H1 (cell line): ENCODE data around the gene HOXC13. TPM values are rescaled to one million over a fixed set of nuclear protein-coding genes. Genes with fewer than 3 reads are reported as not detected.
A peak's percentile ranks its signal among the peaks of the same experiment; 100 is the strongest.

Experiments used
- CTCF ChIA-PET: fragments of 300-600 bp; sonication (Branson Sonifier 250); formaldehyde crosslinking; loops from one replicate; lab custom pipeline; 2021; ENCODE audit not compliant: partially characterized antibody; lab: Charles Lee
- POLR2A ChIA-PET: fragments of 300-600 bp; sonication (Branson Sonifier 250); formaldehyde crosslinking; loops from one replicate; lab custom pipeline; 2021; ENCODE audit warnings: inconsistent platforms; ENCODE audit not compliant: partially characterized antibody; lab: Charles Lee
- DNase-seq, 2 experiments: peaks; one replicate each; pipeline versions ENCODE4 v3.0.0 to v3.0.0-alpha.2; 2010 to 2022; ENCODE audit warnings: low spot score in 2 of 2, low read depth in 1 of 2, mixed read lengths in 1 of 2
- FAIRE-seq: peaks from 2 replicates; lab custom pipeline; 2011; peaks lifted over from hg19 to GRCh38; lab: Jason Lieb, UNC
- H2AFZ ChIP-seq: 2 replicates; pipeline ENCODE4 v1.8.1; 2012; ENCODE audit warnings: low read length, inconsistent platforms
- H2AK5ac ChIP-seq: 2 replicates; pipeline ENCODE4 v1.6.1; 2013; ENCODE audit warnings: low read depth, low read length
- H2BK120ac ChIP-seq: replicated peaks from 2 replicates; pipeline ENCODE3; 2013; ENCODE audit warnings: low read depth, low read length, inconsistent platforms
- H2BK12ac ChIP-seq: 2 replicates; pipeline ENCODE4 v1.6.1; 2013; ENCODE audit warnings: low read depth, low read length
- H2BK15ac ChIP-seq: 2 replicates; pipeline ENCODE4 v1.6.1; 2013; ENCODE audit warnings: low read length
- H2BK20ac ChIP-seq: 2 replicates; pipeline ENCODE4 v1.6.1; 2013; ENCODE audit warnings: low read length
- H2BK5ac ChIP-seq: 2 replicates; pipeline ENCODE4 v1.6.1; 2013; ENCODE audit warnings: low read depth, low read length
- H3K14ac ChIP-seq: 2 replicates; pipeline ENCODE4 v1.6.1; 2013; ENCODE audit warnings: inconsistent platforms; ENCODE audit not compliant: insufficient read length
- H3K18ac ChIP-seq: 2 replicates; pipeline ENCODE4 v1.6.1; 2013; ENCODE audit warnings: low read length; ENCODE audit errors: extremely low read depth
- H3K23ac ChIP-seq: 2 replicates; pipeline ENCODE4 v1.6.1; 2013; ENCODE audit warnings: inconsistent platforms; ENCODE audit not compliant: insufficient read length
- H3K23me2 ChIP-seq: 2 replicates; pipeline ENCODE4 v1.6.1; 2013; ENCODE audit warnings: low read depth, low read length
- H3K27ac ChIP-seq: 2 replicates; pipeline ENCODE4 v1.6.1; 2011; ENCODE audit warnings: low read depth, low read length, inconsistent platforms
- H3K27me3 ChIP-seq, 4 experiments: replicated peaks in 1 of 4; 1 replicate in 1 of 4; 2 replicates in 3 of 4; pipeline versions ENCODE4 v1.6.1 to v1.8.1; 2011 to 2013; ENCODE audit warnings: low read length in 3 of 4, mild to moderate bottlenecking in 3 of 4, inconsistent platforms in 2 of 4, mixed read lengths in 2 of 4, moderate library complexity in 1 of 4; ENCODE audit not compliant: control insufficient read depth in 3 of 4, insufficient read depth in 3 of 4; ENCODE audit errors: extremely low read depth in 1 of 4
- H3K36me3 ChIP-seq, 4 experiments: 2 replicates each; pipeline versions ENCODE4 v1.6.1 to v1.8.1; 2011 to 2013; ENCODE audit warnings: mild to moderate bottlenecking in 4 of 4, low read length in 3 of 4, moderate library complexity in 2 of 4, control low read depth in 1 of 4, inconsistent platforms in 1 of 4; ENCODE audit not compliant: insufficient read depth in 4 of 4, control insufficient read depth in 2 of 4
- H3K4ac ChIP-seq: replicated peaks from 2 replicates; pipeline ENCODE3; 2013; ENCODE audit warnings: low read length, low read depth, mixed read lengths, inconsistent platforms; ENCODE audit not compliant: insufficient read length
- H3K4me1 ChIP-seq, 4 experiments: replicated peaks in 1 of 4; 1 replicate in 1 of 4; 2 replicates in 3 of 4; pipeline versions ENCODE4 v1.6.1 to v1.8.1; 2011 to 2013; ENCODE audit warnings: low read length in 3 of 4, inconsistent platforms in 2 of 4, mixed read lengths in 1 of 4; ENCODE audit not compliant: insufficient read depth in 4 of 4, control insufficient read depth in 3 of 4
- H3K4me2 ChIP-seq, 2 experiments: 2 replicates each; pipeline versions ENCODE4 v1.6.1 to v1.8.1; 2011 to 2013; ENCODE audit warnings: low read depth in 2 of 2, low read length in 2 of 2, control low read depth in 1 of 2, inconsistent platforms in 1 of 2, mild to moderate bottlenecking in 1 of 2; ENCODE audit not compliant: insufficient read depth in 1 of 2
- H3K4me3 ChIP-seq, 4 experiments: fragments of 200-600, 300-600 bp in 1 of 4; sonication (generic), shearing (Covaris generic), sonication (Bioruptor Twin) in 1 of 4; 2 replicates each; pipeline versions ENCODE4 v1.5.1 to v1.8.1; 2011 to 2016; ENCODE audit warnings: low read length in 4 of 4, low read depth in 3 of 4, control low read depth in 2 of 4, inconsistent platforms in 2 of 4, mild to moderate bottlenecking in 2 of 4, mixed read lengths in 1 of 4, moderate library complexity in 1 of 4; ENCODE audit not compliant: insufficient read depth in 2 of 4; ENCODE audit errors: extremely low read depth in 1 of 4
- H3K56ac ChIP-seq: replicated peaks from 2 replicates; pipeline ENCODE3; 2013; ENCODE audit warnings: low read depth, mild to moderate bottlenecking, mixed read lengths, low read length, inconsistent platforms; ENCODE audit not compliant: insufficient read length
- H3K79me1 ChIP-seq: 2 replicates; pipeline ENCODE4 v1.6.1; 2013; ENCODE audit warnings: low read depth, low read length, control low read depth
- H3K79me2 ChIP-seq, 2 experiments: 2 replicates each; pipeline versions ENCODE4 v1.6.1 to v1.8.1; 2012 to 2013; ENCODE audit warnings: low read length in 2 of 2, mild to moderate bottlenecking in 2 of 2, inconsistent platforms in 1 of 2; ENCODE audit not compliant: insufficient read depth in 2 of 2, control insufficient read depth in 1 of 2
- H3K9ac ChIP-seq, 4 experiments: replicated peaks in 1 of 4; 1 replicate in 1 of 4; 2 replicates in 3 of 4; pipeline versions ENCODE4 v1.6.1 to v1.8.1; 2011 to 2013; ENCODE audit warnings: low read depth in 3 of 4, low read length in 3 of 4, control low read depth in 2 of 4, mild to moderate bottlenecking in 2 of 4, moderate library complexity in 2 of 4, inconsistent platforms in 1 of 4; ENCODE audit errors: extremely low read depth in 1 of 4
- H3K9me3 ChIP-seq, 2 experiments: 2 replicates each; pipeline versions ENCODE4 v1.6.1 to v1.8.1; 2012 to 2013; ENCODE audit warnings: mild to moderate bottlenecking in 2 of 2, moderate library complexity in 2 of 2, control low read depth in 1 of 2, inconsistent platforms in 1 of 2, low read depth in 1 of 2, low read length in 1 of 2, mixed read lengths in 1 of 2; ENCODE audit not compliant: insufficient read depth in 2 of 2
- H4K20me1 ChIP-seq, 2 experiments: replicated peaks in 1 of 2; 2 replicates each; pipeline versions ENCODE3 to v1.8.1; 2011 to 2013; ENCODE audit warnings: inconsistent platforms in 2 of 2, low read length in 2 of 2, mild to moderate bottlenecking in 1 of 2; ENCODE audit not compliant: insufficient read depth in 2 of 2, control insufficient read depth in 1 of 2
- H4K5ac ChIP-seq: 2 replicates; pipeline ENCODE4 v1.6.1; 2013; ENCODE audit warnings: low read length, low read depth, mixed read lengths, inconsistent platforms; ENCODE audit not compliant: insufficient read length
- H4K8ac ChIP-seq: 2 replicates; pipeline ENCODE4 v1.8.0; 2013; ENCODE audit warnings: mild to moderate bottlenecking, moderate library complexity, low read length, inconsistent platforms; ENCODE audit not compliant: insufficient read depth; ENCODE audit errors: extremely low read depth
- H4K91ac ChIP-seq: replicated peaks from 2 replicates; pipeline ENCODE3; 2013; ENCODE audit warnings: low read length, mixed read lengths, inconsistent platforms; ENCODE audit not compliant: insufficient read length
- CBX8 ChIP-seq: fragments of 300-800, 300-1000 bp; sonication (generic); IDR thresholded peaks from 2 replicates; pipeline ENCODE4 v1.7.1; 2016; ENCODE audit warnings: low read depth, low read length, borderline replicate concordance
- CHD1 ChIP-seq: IDR thresholded peaks from 2 replicates; pipeline ENCODE4 v1.6.1; 2012; ENCODE audit warnings: low read depth, low read length, improper control_type of control experiment
- CREB1 ChIP-seq: IDR thresholded peaks from 2 replicates; pipeline ENCODE4 v1.6.1; 2012; ENCODE audit warnings: inconsistent platforms
- CTBP2 ChIP-seq: IDR thresholded peaks from 2 replicates; pipeline ENCODE4 v1.7.0; 2011; ENCODE audit warnings: borderline replicate concordance, mild to moderate bottlenecking, moderate library complexity, mixed read lengths, low read length; ENCODE audit not compliant: insufficient read depth, insufficient read length
- EGR1 ChIP-seq: IDR thresholded peaks from 2 replicates; pipeline ENCODE4 v1.6.1; 2011; ENCODE audit warnings: low read depth, low read length, borderline replicate concordance
- RNF2 ChIP-seq: fragments of 200-900, 300-1000 bp; sonication (generic); IDR thresholded peaks from 2 replicates; pipeline ENCODE4 v1.7.1; 2016; ENCODE audit warnings: borderline replicate concordance, low read depth, mild to moderate bottlenecking, antibody characterized with exemption, low read length; ENCODE audit not compliant: poor library complexity, severe bottlenecking; ENCODE audit errors: missing control alignments
- SIX5 ChIP-seq: IDR thresholded peaks from 2 replicates; pipeline ENCODE4 v1.6.1; 2011; ENCODE audit warnings: mild to moderate bottlenecking, low read depth, low read length
- SP4 ChIP-seq: IDR thresholded peaks from 2 replicates; pipeline ENCODE4 v1.6.1; 2012; ENCODE audit warnings: low read length, inconsistent platforms
- WGBS, 2 experiments: shearing (Covaris generic) in 1 of 2; methylation state at CpG; one replicate each; pipeline versions ENCODE4 v1.1.6 to v1.1.7; 2013 to 2015; ENCODE audit warnings: low lambda C conversion rate in 2 of 2, mixed read lengths in 2 of 2, inconsistent platforms in 1 of 2, low coverage in 1 of 2, missing lambda C conversion rate in 1 of 2; ENCODE audit not compliant: insufficient replicate concordance in 2 of 2, insufficient coverage in 1 of 2, insufficient read length in 1 of 2; ENCODE audit errors: extremely low coverage in 1 of 2, missing lambda C conversion rate in 1 of 2; 5-methylcytosine and 5-hydroxymethylcytosine counted together
- polyA plus RNA-seq, 7 experiments: library from polyadenylated mRNA; depleted of rRNA in 3 of 7; stranded (reverse) in 5 of 7; unstranded in 2 of 7; fragments of >200 nt in 5 of 7; fragments of 200-250 nt in 2 of 7; gene quantifications; 1 replicate in 5 of 7; 2 replicates in 1 of 7; 4 replicates in 1 of 7; pipeline versions ENCODE4 v1.2.1 to v1.2.3, GENCODE V29; 2011 to 2013; ENCODE audit warnings: missing spikeins in 2 of 7, mixed read lengths in 2 of 7
- total RNA-seq: library from RNA; stranded (reverse); fragmentation: NEBNext Ultra II Directional; extraction: Animal tissue kit (Norgen Biotek cat#: 25700); gene quantifications from 2 replicates; pipeline ENCODE4 v1.2.1, GENCODE V29; 2021
- TF ChIP-seq, protein P1 (sequence below): IDR thresholded peaks from 2 replicates; pipeline ENCODE4 v1.6.1; 2011; ENCODE audit warnings: low read depth, mild to moderate bottlenecking, low read length; ENCODE audit not compliant: insufficient read depth

The HOXC13 gene
- total and polyA plus RNA-seq, 2 of the 8 experiments (the other 6 are each of a cell fraction or from before 2014, with no cell fraction given) = 0.02 TPM; not detected in 1

DNA sequence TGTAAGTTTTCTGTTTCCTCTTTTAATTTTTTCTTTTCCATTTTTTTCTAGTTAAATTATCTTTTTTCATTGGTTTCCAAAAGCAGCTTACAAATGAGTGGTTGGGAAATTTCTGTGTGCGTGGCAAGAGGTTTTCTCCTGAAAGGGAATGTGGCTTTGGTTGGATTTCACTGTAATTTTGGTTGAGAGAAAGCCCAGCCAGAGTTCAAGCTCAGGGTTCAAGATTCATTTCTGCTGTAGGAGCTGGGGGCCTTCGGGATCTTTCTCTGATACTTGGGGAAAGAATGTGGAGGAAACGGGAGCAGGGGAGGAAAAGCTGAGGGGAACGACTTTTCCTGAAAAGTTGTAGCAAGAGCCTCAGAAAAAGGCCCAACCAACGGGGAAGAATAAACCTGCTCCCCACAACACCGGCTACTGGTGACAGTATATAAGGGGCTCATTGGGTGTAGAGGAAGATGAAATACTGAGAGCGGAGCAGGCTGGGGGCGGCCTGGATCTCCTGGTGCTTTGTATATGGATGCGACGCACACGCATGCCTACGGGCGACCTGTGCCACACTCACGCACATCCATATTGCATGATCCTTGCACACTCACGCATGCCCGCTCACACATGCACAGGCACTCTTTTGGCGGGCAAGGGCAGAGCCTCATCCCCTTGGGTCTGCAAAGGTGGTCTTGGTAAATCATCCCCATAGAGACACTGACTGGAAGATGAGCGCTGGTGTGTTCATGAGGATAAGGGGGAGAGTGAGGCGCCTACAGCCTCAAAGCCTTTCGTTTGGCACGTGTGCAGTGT, 48.3 kb downstream of the HOXC13 start:
- ChIA-PET CTCF (interaction anchor here (0.7 to 5.8 kb wide), 26 partner anchors 10 to 412 kb away, joined by 3 to 91 read pairs (median 6); partner anchors contain the start of genes HOXC11, HOXC12, HOXC5 and HOXC8), POLR2A (interaction anchor here (1.2 kb wide), 1 partner anchor 8 kb away, joined by 4 read pairs; no protein-coding TSS in a partner anchor)
- H2BK5ac ChIP-seq = no peak overlapping the region
- H4K8ac ChIP-seq = no peak overlapping the region
- peak overlapping the region in 1 of 4 experiments; percentile 38; a peak in 1 of 8 replicates for H3K4me3 ChIP-seq
- H3K23ac ChIP-seq = no peak overlapping the region
- no peak overlapping the region for H3K27ac ChIP-seq
- no peak overlapping the region for H4K91ac ChIP-seq
- DNase-seq (no peak), FAIRE-seq (no peak)
- no peak overlapping the region for H4K5ac ChIP-seq
- peaks cover 0 to 6% (median 3%) of the 10 kb centered on the region in 4 experiments; a peak in 3 of 7 replicates for H3K4me1 ChIP-seq
- peak overlapping the region in 1 of 2 experiments; percentile 41; a peak in 1 of 4 replicates for H3K4me2 ChIP-seq
- no peak overlapping the region for H3K9ac ChIP-seq
- H3K14ac ChIP-seq = no peak overlapping the region
- H3K79me2 ChIP-seq = no peaks in the 10 kb centered on the region
- 0 out of 2 replicates have a peak overlapping the region, but pooled peaks have one; percentile 85 for H2BK12ac ChIP-seq
- H4K20me1 ChIP-seq = peaks cover 19 to 33% of the 10 kb centered on the region in 2 experiments
- H3K56ac ChIP-seq = no peak overlapping the region
- 43% methylated on average over 21 of the region's 21 CpGs; no CpG with 5 or more reads in 1 of the 2 experiments for WGBS, 2 experiments
- H2BK15ac ChIP-seq = no peak overlapping the region
- no peak overlapping the region for H2AFZ ChIP-seq
- no peak overlapping the region for H3K4ac ChIP-seq
- H2BK120ac ChIP-seq = no peak overlapping the region
- H3K23me2 ChIP-seq = no peaks in the 10 kb centered on the region
- no peaks in the 10 kb centered on the region for H3K79me1 ChIP-seq
- H3K27me3 ChIP-seq = peaks cover 94 to 99% (median 97%) of the 10 kb centered on the region in 4 experiments
- peaks cover 0 to 8% (median 0%) of the 10 kb centered on the region in 4 experiments; a peak in 1 of 8 replicates for H3K36me3 ChIP-seq
- H2BK20ac ChIP-seq = no peak overlapping the region
- H3K9me3 ChIP-seq = peaks cover 0 to 9% of the 10 kb centered on the region in 2 experiments; a peak in 1 of 4 replicates
- no peak overlapping the region for H2AK5ac ChIP-seq
- no peak overlapping the region for H3K18ac ChIP-seq
- TF ChIP-seq EGR1 (no peak), SIX5 (no peak), CBX8 (peak; percentile 72; the same call in 1 of the 2 replicates), SP4 (no peak), CHD1 (no peak), CTBP2 (no peak), CREB1 (no peak), RNF2 (peak; percentile 49)
- TF ChIP-seq, protein P1, sequence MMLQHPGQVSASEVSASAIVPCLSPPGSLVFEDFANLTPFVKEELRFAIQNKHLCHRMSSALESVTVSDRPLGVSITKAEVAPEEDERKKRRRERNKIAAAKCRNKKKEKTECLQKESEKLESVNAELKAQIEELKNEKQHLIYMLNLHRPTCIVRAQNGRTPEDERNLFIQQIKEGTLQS = no peak
